ENCODE measurements around the gene MAGI2.

- peak in 3 of 5 experiments; percentile 18 to 42 (median 32) for TF ChIP-seq CTCF (IDR thresholded peaks at IDR 0.05 in 4 of 5, conservative IDR thresholded peaks at IDR 0.05 in 1 of 5)
- no peak for TF ChIP-seq POLR2A (IDR thresholded peaks at IDR 0.05)
Measured at GRCh38 chr7:79176859-79177477, 276.5 kb downstream of the MAGI2 start.
